ENCODE measurements around the gene C16orf74. TPM values are rescaled to one million over a fixed set of nuclear protein-coding genes. Genes with fewer than 3 reads are reported as not detected.

C16orf74 gene
- total and polyA plus RNA-seq, 2 donors: 6.6 to 10.7 TPM

DNA sequence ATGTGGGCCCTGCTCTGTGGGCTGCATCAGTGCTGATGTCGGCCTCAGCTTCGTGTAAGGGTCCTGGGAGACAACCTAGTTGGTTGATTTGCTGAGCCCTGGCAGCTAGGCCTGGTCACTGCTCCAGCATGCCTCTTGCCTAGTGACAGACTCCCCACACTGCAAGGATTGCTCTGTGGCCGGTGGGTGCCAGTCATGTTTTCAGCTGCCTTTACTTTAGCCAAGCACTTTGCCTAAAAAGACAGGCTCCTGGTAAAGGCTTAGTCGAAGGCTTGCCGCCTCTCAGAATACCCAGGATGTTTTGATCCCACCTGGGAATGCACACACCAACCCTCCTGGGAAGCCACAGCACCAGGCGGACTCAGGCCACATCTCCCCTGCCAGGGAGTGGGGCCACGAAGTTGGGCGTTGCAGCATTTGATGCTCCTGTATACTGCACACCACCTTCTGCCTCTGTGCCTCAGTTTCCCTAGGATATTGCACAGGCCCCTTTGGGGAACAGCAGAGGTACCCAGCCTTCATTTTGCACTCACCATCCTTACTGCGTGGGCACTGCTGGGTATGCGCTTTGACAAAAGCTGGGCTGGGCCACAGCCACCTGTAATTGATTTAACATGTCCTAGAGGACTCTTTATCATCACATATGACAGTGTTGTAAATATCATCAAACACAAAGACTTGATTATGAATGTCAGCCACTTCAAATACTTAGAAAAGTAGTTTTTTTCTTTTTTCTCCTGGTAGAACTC, 82.0 kb downstream of the C16orf74 start:
- Histone ChIP-seq H3K36me3 (ENCODE audit: insufficient read depth) (peaks cover 5% of the 10 kb centered on the region), H3K4me1 (ENCODE audit: insufficient read depth) (no peaks in the 10 kb centered on the region)
- DNase-seq (ENCODE audit: extremely low spot score): no peak

DNA sequence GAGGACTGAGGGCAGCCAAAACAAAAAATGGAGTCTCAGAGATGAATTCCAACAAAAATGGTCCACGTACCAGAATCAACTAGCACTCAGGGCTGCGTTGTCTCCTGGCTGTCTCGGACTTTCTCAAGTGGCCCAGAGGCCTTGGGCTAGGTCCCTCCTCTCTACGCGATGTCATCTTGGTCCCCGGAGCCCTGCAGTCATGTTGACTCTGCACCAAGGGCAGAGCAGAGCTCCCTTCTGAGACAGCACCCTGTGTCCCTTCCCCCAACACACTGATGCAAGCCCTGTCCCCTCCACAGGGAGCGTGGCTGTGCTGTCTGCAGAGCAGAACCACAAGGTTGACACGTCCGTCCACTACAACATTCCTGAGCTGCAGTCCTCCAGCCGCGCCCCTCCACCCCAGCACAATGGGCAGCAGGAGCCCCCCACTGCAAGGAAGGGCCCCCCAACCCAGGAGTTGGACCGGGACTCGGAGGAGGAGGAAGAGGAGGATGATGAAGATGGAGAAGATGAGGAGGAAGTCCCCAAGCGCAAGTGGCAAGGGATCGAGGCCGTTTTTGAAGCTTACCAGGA, 83.0 kb downstream of the C16orf74 start:
- H3K27ac ChIP-seq (ENCODE audit: low read depth): no peak overlapping the region
- H3K36me3 ChIP-seq (ENCODE audit: insufficient read depth): peaks cover 8% of the 10 kb centered on the region
- 89% methylated on average over 16 of the region's 16 CpGs for WGBS
- no peak overlapping the region for H3K4me3 ChIP-seq (ENCODE audit: low read depth, low read length)
- no peak for DNase-seq (ENCODE audit: extremely low spot score)
- no peaks in the 10 kb centered on the region for H3K4me1 ChIP-seq (ENCODE audit: insufficient read depth)

More for the DNA sequence above, 82.0 kb downstream of the C16orf74 start:
- Histone ChIP-seq H3K27ac (ENCODE audit: low read depth) (no peak overlapping the region), H3K4me3 (ENCODE audit: low read depth, low read length) (no peak overlapping the region)
- 96% methylated on average over 10 of the region's 10 CpGs for WGBS

DNA sequence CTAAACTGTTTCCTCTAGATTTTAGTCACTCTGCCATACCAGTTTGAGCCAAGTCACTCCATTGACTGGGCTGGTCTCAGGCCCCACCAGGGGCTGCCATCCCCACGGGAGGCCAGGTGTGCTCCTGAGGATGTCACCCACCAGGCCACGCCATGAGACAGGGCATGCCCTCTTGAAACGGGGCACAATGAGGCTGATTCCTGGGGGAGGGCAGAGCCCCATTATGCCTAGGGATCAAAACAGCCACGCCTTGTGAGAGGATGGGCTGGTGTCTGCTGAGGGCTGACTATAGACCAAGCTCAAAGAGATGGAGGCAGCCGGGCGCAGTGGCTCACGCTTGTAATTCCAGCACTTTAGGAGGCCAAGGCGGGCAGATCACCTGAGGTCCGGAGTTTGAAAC, 83.6 kb downstream of the C16orf74 start:
- H3K36me3 ChIP-seq (ENCODE audit: insufficient read depth): peaks cover 6% of the 10 kb centered on the region
- H3K27ac ChIP-seq (ENCODE audit: low read depth): no peak overlapping the region
- 93% methylated on average over 9 of the region's 9 CpGs for WGBS
- H3K4me1 ChIP-seq (ENCODE audit: insufficient read depth): no peaks in the 10 kb centered on the region
- DNase-seq (ENCODE audit: extremely low spot score): no peak
- no peak overlapping the region for H3K4me3 ChIP-seq (ENCODE audit: low read depth, low read length)

DNA sequence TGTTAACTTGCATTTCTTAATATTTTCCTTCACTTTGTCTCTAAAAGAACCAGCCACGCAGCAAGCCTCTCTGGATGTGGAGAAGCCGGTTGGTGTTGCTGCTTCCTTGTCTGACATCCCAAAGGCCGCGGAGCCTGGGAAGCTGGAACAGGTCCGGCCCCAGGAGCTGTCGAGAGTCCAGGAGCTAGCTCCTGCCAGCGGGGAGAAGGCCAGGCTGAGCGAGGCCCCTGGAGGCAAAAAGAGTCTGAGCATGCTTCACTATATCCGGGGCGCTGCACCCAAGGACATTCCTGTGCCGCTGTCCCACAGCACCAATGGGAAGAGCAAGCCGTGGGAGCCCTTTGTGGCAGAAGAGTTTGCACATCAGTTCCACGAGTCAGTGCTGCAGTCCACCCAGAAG, 85.0 kb downstream of the C16orf74 start:
- Histone ChIP-seq H3K4me1 (ENCODE audit: insufficient read depth) (no peaks in the 10 kb centered on the region), H3K36me3 (ENCODE audit: insufficient read depth) (peaks cover 6% of the 10 kb centered on the region), H3K4me3 (ENCODE audit: low read depth, low read length) (no peak overlapping the region), H3K27ac (ENCODE audit: low read depth) (no peak overlapping the region)
- no peak for DNase-seq (ENCODE audit: extremely low spot score)
- 88% methylated on average over 13 of the region's 13 CpGs for WGBS

DNA sequence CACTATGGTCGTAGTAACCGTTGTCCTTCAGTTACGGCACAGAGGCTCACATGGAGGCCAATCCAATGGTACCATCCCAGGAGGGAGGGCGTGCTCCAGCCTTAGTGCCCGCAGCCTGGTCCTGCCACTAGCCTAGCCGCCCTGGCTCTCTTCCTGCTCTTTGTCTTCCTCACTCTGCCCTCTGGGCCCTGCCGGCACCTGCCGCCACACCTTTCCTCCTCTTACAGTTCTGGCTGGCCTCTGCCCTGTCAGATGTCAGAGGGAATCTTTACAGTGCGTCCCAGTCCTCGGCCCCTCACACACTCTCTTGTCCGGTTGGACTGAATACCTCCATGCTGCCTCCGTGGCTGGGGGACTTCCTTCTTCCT, 85.5 kb downstream of the C16orf74 start:
- DNase-seq (ENCODE audit: extremely low spot score): no peak
- peaks cover 6% of the 10 kb centered on the region for H3K36me3 ChIP-seq (ENCODE audit: insufficient read depth)
- WGBS: 93% methylated on average over 12 of the region's 12 CpGs
- no peak overlapping the region for H3K4me3 ChIP-seq (ENCODE audit: low read depth, low read length)
- no peak overlapping the region for H3K27ac ChIP-seq (ENCODE audit: low read depth)
- no peaks in the 10 kb centered on the region for H3K4me1 ChIP-seq (ENCODE audit: insufficient read depth)

DNA sequence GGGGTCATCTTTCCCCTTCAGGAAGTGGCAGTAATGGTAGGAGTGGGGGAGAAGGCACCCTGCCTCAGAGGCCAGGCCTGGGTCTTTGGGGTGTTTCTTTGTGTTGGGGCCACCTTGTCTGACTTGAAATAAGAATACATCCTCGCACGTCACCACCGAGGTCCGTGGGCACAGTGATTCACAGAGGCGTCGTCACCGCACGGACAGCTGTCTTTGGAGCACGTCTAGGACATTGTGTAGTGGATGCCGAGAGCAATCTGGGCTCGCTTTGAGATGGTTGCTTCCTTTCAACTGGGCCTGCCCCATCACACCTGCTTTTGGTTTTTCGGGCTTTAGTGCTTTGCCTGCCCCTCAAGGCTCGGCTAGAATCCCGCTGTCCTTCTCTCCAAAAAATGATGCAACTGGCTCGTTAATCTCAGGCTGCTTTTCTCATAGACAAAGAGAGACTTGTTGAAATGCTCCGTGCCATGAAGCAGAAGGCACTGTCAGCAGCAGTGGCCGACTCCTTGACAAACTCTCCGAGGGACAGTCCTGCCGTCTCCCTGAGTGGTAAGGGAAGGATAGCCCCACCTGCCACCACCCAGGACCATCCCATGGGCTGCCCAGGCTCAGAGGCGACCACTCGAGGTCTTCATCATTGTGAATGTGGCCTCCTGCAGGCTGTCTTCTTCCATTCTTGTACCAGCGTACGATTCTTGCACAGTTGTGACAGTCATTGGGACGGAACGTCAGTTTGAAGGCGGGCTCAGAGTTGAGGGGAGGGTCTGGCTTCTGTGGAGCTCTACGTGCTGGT, 86.1 kb downstream of the C16orf74 start:
- WGBS: 93% methylated on average over 27 of the region's 27 CpGs
- no peak overlapping the region for H3K27ac ChIP-seq (ENCODE audit: low read depth)
- H3K36me3 ChIP-seq (ENCODE audit: insufficient read depth): peaks cover 6% of the 10 kb centered on the region
- no peaks in the 10 kb centered on the region for H3K4me1 ChIP-seq (ENCODE audit: insufficient read depth)
- H3K4me3 ChIP-seq (ENCODE audit: low read depth, low read length): no peak overlapping the region
- no peak for DNase-seq (ENCODE audit: extremely low spot score)

DNA sequence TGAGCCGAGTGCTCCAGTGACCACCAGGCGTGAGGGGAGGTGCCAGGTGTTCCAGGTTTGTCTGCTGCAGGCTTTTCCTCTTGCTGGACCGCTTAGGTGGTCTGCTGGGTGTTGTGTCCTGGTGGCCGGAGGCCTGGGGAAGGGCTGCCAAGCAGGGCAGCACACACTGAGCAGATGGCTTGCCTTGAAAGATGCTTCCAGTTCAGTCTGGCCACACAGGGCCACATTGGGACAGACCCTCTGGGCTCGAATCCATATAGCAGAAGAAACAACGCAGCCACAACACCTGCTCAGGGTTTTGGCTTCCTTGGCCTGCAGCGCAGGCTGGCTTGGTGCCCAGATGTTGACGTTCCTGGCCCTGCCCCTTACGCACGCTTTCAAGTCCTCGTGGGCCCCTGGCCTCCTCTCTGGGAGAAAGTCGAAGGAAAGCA, 87.0 kb downstream of the C16orf74 start:
- Histone ChIP-seq H3K27ac (ENCODE audit: low read depth) (no peak overlapping the region), H3K4me1 (ENCODE audit: insufficient read depth) (no peaks in the 10 kb centered on the region), H3K4me3 (ENCODE audit: low read depth, low read length) (no peak overlapping the region), H3K36me3 (ENCODE audit: insufficient read depth) (peaks cover 6% of the 10 kb centered on the region)
- WGBS: 54% methylated on average over 12 of the region's 12 CpGs
- no peak for DNase-seq (ENCODE audit: extremely low spot score)

DNA sequence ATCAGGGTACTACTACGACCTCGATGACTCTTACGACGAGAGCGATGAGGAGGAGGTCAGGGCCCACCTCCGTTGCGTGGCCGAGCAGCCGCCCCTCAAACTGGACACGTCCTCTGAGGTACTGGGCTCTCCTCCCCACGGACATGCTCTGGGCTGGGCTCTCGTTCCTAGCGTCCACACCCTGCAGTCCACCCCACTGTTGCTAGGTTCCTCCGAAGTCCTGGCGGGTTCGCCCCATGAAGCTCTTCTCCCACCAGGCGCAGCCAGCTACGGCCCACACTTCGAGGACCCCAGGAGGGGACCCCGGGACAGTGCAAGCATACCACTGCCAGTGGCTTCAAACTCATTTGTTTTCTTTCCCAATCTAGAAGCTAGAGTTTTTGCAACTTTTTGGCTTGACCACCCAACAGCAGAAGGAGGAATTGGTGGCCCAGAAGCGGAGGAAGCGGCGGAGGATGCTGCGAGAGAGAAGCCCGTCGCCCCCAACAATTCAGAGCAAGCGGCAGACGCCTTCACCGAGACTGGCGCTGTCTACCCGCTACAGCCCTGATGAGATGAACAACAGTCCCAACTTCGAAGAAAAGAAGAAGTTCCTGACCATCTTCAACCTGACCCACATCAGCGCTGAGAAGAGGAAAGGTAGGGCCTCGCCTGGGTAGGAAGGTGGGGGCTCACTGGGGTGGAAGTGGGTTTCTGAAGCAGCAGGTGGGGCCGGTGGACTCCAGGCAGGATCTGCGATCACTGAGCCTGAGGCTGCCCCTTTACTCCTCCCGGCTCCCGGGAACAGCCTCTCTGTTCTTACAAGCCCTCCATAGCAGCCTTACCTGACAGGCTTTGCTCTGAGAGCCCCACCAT, 87.7 kb downstream of the C16orf74 start:
- H3K27ac ChIP-seq (ENCODE audit: low read depth): no peak overlapping the region

DNA sequence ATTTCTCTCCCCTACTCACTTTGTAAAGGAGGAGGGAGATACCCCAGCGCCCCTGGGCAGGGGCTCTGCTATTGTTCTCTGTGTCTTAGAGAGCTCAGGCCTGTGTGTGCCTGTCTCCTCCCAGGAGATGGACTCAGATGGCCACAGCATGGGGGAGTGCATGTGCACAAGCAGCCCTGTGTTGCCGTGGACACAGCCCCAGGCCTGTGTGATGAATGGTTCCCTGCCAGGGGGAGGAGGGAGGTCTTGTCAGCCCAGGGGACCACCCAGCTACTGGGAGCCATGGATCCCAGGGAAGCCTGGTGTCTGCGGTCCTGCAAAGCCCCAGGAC, 88.4 kb downstream of the C16orf74 start:
- H3K36me3 ChIP-seq (ENCODE audit: insufficient read depth): peaks cover 5% of the 10 kb centered on the region
- H3K4me1 ChIP-seq (ENCODE audit: insufficient read depth): no peaks in the 10 kb centered on the region
- WGBS: 81% methylated on average over 3 of the region's 3 CpGs
- no peak overlapping the region for H3K27ac ChIP-seq (ENCODE audit: low read depth)
- no peak overlapping the region for H3K4me3 ChIP-seq (ENCODE audit: low read depth, low read length)
- no peak for DNase-seq (ENCODE audit: extremely low spot score)

More for the DNA sequence above, 87.7 kb downstream of the C16orf74 start:
- Histone ChIP-seq H3K4me1 (ENCODE audit: insufficient read depth) (no peaks in the 10 kb centered on the region), H3K36me3 (ENCODE audit: insufficient read depth) (peaks cover 6% of the 10 kb centered on the region), H3K4me3 (ENCODE audit: low read depth, low read length) (no peak overlapping the region)
- WGBS: 93% methylated on average over 38 of the region's 38 CpGs
- no peak for DNase-seq (ENCODE audit: extremely low spot score)

DNA sequence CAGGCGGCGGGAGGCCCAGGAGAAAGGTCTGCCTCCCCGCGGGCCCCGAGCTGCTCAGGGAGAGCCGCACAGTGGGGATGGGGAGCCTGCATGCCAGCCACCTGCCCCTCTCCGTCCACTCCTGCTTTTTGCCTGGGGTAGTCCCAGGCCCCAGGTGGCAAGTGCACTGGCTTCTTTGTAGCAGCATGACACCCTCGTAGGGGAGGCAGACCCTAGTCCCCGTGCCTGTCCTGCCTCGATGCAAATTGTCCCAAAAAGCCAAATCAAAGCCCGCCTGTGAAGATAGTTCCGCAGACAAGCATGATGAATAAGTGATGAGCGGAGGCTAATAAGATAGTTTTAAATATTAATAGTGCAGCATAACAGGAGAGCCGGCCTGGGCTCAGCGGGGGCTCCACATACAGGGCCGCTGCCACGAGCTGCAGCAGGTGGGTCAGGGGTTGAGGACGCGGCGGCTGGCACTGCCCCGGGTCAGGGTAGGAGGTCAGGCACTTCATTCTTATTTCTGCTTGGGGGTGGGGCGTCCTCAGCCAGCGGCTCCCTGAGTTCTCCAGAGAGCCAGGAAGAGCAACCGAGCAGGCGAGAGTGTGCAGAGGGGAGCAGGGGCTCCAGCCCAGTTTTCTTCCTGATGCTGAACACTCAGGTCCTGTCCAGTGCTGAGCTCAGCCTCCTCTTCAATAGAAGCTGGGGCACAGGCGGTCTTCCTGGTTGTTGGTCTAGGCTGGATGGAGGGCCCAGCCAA, 89.0 kb downstream of the C16orf74 start:
- DNase-seq (ENCODE audit: extremely low spot score): no peak
- Histone ChIP-seq H3K36me3 (ENCODE audit: insufficient read depth) (peaks cover 5% of the 10 kb centered on the region), H3K27ac (ENCODE audit: low read depth) (no peak overlapping the region), H3K4me1 (ENCODE audit: insufficient read depth) (no peaks in the 10 kb centered on the region), H3K4me3 (ENCODE audit: low read depth, low read length) (no peak overlapping the region)
- WGBS: 92% methylated on average over 26 of the region's 26 CpGs

DNA sequence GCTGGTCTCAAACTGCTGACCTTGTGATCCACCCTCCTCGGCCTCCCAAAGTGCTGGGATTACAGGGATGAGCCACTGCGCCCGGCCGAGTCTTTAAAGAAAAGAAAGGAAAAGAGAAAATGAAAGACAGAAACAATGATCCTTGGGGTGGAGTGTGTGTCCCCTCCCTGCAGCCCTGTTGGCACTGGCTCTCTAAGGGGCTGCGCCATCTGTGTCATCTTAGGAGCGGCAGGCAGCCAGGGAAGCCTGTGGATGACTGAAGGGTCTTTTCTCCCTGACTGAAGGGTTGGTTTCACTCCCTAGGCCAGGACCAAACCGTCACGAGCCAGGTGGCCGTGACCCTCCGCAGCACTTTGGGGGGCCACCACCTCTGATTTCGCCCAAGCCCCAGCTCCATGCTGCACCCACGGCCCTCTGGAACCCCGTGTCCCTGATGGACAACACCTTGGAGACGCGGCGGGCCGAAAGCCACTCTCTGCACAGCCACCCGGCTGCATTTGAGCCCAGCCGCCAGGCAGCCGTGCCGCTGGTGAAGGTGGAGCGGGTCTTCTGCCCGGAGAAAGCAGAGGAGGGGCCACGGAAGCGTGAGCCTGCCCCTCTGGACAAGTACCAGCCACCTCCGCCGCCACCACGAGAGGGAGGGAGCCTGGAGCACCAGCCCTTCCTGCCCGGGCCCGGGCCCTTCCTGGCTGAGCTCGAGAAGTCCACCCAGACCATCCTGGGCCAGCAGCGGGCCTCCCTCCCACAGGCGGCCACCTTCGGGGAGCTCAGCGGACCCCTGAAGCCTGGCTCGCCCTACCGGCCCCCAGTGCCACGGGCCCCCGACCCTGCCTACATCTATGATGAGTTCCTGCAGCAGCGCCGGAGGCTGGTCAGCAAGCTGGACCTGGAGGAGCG, 89.8 kb downstream of the C16orf74 start:
- H3K27ac ChIP-seq (ENCODE audit: low read depth): no peak overlapping the region
- WGBS: 94% methylated on average over 42 of the region's 42 CpGs
- no peak overlapping the region for H3K4me3 ChIP-seq (ENCODE audit: low read depth, low read length)
- peaks cover 7% of the 10 kb centered on the region for H3K36me3 ChIP-seq (ENCODE audit: insufficient read depth)
- DNase-seq (ENCODE audit: extremely low spot score): no peak
- no peaks in the 10 kb centered on the region for H3K4me1 ChIP-seq (ENCODE audit: insufficient read depth)

DNA sequence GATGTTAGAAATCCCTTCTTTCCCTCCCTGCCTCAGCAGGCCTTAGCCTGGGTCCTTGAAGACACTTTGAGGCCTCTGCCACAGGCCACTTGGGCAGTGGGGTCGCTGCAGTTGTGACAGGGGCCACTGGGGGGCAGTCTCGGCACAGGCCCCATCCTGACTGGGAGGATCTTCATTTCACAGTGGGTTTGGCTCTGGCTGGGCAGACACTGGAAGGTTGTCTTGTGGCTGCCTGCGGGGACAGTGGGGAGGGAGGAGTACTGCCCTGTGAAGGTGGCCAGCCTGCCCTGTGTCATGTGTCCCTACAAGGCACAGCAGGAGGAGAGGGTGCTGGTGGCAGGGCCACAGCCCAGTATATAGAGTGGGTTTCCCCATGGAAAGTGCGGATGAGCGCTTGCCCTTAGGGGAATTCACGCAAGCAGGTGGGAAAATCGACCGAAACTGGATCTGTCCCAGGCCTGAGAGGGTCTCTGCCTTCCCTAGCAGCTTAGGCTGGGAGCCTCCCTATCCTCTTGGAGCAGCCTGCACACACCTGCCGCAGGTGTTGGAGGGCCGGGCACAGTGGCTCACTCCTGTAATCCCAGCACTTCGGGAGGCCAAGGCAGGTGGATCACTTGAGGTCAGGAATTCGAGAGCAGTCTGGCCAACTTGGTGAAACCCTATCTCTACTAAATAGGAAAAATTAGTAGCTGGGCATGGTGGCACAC, 90.9 kb downstream of the C16orf74 start:
- H3K36me3 ChIP-seq (ENCODE audit: insufficient read depth): peaks cover 8% of the 10 kb centered on the region
- no peak overlapping the region for H3K27ac ChIP-seq (ENCODE audit: low read depth)
- WGBS: 77% methylated on average over 12 of the region's 12 CpGs
- DNase-seq (ENCODE audit: extremely low spot score): no peak
- no peak overlapping the region for H3K4me3 ChIP-seq (ENCODE audit: low read depth, low read length)
- H3K4me1 ChIP-seq (ENCODE audit: insufficient read depth): no peaks in the 10 kb centered on the region
